Rectal smooth muscle tissue (tissue), 1 donor: Measurements from ENCODE around the gene PLD5.
"Not testable (repeated sequence)": the region's sequence is repeated elsewhere in the genome, so short reads cannot be mapped to it uniquely, and the experiment has no call there.

Experiments
- H3K27ac ChIP-seq: one replicate; pipeline ENCODE4 v1.7.0; 2013; ENCODE audit warnings: low read depth, low read length, inconsistent platforms
- H3K27me3 ChIP-seq: one replicate; pipeline ENCODE4 v1.7.0; 2013; ENCODE audit warnings: low read length; ENCODE audit not compliant: control insufficient read depth, insufficient read depth
- H3K36me3 ChIP-seq: one replicate; pipeline ENCODE4 v1.7.0; 2013; ENCODE audit warnings: low read length; ENCODE audit not compliant: control insufficient read depth, insufficient read depth
- H3K4me1 ChIP-seq: one replicate; pipeline ENCODE4 v1.7.0; 2013; ENCODE audit warnings: low read length; ENCODE audit not compliant: control insufficient read depth, insufficient read depth
- H3K4me3 ChIP-seq: one replicate; pipeline ENCODE4 v1.7.0; 2013; ENCODE audit warnings: low read length
- H3K9ac ChIP-seq: one replicate; pipeline ENCODE4 v1.7.0; 2013; ENCODE audit warnings: low read length

PLD5 gene

DNA sequence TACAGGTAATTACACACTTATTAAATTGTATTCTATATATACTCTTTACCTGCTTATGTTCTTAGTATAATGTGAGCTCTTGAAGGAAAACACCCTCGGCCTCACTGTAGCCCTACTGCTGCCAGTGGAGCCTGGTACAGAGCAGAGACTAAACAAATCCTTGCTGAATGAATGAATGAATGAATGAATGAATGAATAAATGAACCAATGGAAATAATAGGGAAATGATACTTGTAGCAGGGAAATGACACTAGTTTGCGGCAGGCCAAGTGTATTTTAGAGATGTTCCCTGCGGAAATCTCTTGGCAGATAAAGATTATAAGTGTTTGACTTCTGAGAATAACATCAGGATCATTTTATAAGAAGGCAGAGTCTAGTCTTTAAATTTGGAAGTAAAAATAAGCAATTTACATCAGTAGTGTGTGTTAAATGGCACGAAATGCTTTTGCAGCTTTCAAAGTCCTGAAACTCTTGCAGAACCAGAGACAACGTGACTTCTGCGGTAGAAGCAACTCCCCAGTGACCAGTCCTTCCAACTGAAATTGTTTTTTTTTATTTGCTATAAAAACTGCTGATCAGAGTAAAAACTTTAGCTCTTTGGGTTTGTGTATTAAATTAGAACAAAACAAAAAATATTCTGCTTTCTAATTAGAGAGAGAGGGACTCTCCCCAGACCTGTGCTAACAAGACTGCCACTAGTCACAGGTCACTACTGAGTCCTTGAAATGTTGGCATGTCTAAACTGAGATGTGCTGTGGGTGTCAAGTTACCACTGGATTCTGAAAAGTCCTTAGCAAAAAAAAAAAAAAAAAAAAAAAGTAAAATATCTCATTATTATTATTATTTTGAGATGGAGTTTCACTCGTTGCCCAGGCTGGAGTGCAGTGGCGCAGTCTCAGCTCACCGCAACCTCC lies 326.3 kb downstream of the PLD5 start:
- no peak overlapping the region for H3K27ac ChIP-seq

DNA sequence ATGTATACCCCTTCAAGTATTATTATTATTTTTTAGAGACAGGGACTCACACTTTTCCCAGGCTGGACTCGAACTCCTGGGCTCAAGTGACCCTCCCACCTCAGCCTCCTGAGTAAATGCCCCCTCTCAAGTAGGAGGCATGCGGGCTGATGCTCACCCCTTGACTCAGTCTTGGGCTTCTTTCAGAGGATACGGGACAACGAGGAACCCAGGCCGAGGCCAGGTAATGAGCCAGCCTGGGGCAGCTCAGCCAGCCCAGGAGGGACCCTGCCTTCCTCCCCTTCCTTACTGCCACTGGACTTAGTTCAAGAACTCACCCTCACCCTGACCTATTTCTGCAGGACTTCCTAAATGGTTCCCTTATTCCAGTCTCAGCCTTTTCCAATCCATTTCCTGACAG lies 327.6 kb downstream of the PLD5 start:
- Histone ChIP-seq H3K4me1 (no peaks in the 10 kb centered on the region), H3K27me3 (no peaks in the 10 kb centered on the region), H3K27ac (no peak overlapping the region), H3K36me3 (no peaks in the 10 kb centered on the region), H3K4me3 (no peak overlapping the region), H3K9ac (no peak overlapping the region)

More for the DNA sequence above, 326.3 kb downstream of the PLD5 start:
- Histone ChIP-seq H3K4me1 (no peaks in the 10 kb centered on the region), H3K27me3 (no peaks in the 10 kb centered on the region), H3K36me3 (no peaks in the 10 kb centered on the region), H3K4me3 (no peak overlapping the region), H3K9ac (no peak overlapping the region)

DNA sequence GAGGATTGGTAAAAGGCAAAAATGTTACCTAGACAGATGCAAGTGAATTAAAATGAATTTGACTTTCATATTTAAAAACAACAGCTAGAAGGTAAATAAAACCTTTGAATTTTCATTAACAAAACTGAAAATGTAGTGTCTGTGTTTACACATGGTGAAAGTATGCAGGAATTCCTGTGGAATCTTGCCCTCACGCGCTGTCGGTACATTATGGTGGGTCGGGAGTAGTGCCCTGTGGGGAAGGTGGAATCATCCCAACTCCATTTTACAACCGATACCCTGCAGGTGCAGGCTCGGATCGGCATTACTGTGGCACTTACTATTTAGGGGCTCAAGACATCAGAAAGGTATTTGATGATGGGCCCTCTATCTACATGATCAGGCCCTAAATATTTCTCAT lies 328.4 kb downstream of the PLD5 start:
- no peaks in the 10 kb centered on the region for H3K27me3 ChIP-seq
- no peaks in the 10 kb centered on the region for H3K36me3 ChIP-seq
- H3K27ac ChIP-seq, result no peak overlapping the region
- no peak overlapping the region for H3K9ac ChIP-seq
- no peaks in the 10 kb centered on the region for H3K4me1 ChIP-seq
- H3K4me3 ChIP-seq, result no peak overlapping the region

DNA sequence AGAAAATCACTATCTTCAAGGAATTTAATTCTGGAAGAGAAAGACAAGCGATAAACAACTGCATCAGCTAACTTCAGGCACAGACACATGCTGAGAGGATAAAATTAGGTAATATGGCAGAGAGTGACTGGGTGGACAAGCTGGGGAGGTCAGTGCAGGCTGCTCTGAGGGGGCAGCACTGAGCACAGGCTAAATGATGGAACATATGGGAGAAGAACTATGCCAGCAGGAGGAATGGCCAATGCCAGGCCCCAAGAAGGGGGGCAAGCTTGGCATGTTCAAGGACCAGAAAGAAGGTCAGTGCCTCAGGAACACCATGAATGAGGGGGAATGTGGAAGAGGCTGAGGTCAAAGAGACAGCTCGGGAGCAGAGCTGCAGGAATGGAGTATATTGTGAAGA lies 334.9 kb downstream of the PLD5 start:
- no peaks in the 10 kb centered on the region for H3K36me3 ChIP-seq
- no peak overlapping the region for H3K9ac ChIP-seq
- no peak overlapping the region for H3K27ac ChIP-seq
- no peaks in the 10 kb centered on the region for H3K4me1 ChIP-seq
- no peaks in the 10 kb centered on the region for H3K27me3 ChIP-seq
- H3K4me3 ChIP-seq, result no peak overlapping the region

DNA sequence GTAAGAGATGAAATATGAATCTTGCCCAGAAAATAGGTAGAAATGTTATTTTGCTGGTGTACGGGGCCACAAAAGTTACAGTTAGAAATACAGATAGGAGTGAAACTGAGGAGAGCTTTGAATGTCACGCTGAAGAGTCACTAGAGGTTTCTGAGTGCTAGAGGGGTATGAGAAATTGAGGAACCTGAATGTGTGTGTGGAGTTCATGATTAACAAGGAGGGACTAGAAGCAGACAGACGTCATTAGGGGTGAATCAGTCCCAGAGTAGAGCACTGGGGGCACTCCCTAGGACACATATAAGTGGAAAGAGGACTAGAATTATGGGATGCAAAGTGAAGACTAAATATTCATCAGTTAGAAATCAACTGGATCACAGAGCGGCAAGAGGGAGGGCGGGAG lies 336.7 kb downstream of the PLD5 start:
- H3K4me3 ChIP-seq, result no peak overlapping the region
- H3K27ac ChIP-seq, result no peak overlapping the region
- H3K4me1 ChIP-seq, result no peaks in the 10 kb centered on the region
- H3K9ac ChIP-seq, result no peak overlapping the region
- no peaks in the 10 kb centered on the region for H3K27me3 ChIP-seq
- H3K36me3 ChIP-seq, result no peaks in the 10 kb centered on the region

DNA sequence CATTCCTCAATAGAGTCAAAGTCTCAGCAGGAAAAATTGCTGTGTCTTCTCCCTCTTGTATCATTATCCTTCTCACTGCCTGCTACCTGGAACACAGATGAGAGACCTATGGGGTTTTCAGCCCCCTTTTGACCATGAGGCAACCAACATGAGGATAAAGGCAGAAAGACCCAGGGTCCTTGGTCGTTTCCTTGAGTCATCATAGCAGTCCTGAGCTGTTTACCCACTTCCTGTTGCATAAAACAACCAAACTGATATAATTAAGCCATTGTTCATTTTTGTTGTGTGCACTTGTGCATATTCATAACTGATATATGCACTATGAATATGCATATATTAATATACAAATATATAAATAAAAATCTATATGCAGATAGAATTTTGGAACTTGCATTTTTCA lies 337.3 kb downstream of the PLD5 start:
- H3K9ac ChIP-seq, result no peak overlapping the region
- no peak overlapping the region for H3K4me3 ChIP-seq
- no peaks in the 10 kb centered on the region for H3K27me3 ChIP-seq
- no peaks in the 10 kb centered on the region for H3K4me1 ChIP-seq
- H3K27ac ChIP-seq, result no peak overlapping the region
- H3K36me3 ChIP-seq, result no peaks in the 10 kb centered on the region

DNA sequence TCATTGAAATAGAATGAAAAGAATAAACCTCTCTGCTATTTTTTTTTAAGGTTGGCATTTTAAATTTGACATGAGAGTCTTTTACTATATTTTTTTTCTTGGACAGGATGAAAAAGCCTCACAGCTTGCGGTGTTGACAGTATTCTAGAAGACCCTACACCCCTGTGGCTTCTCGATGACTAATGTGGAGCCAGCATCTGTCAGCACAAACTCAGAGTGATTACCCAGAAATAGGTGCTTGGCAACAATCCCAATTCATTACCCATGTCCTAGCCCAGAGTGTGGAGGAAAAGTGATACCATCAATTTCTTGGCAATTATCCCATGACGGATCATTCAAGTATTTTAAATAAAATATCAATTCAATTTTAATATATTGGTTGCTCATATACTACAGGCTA lies 338.8 kb downstream of the PLD5 start:
- H3K4me3 ChIP-seq, result no peak overlapping the region
- no peaks in the 10 kb centered on the region for H3K4me1 ChIP-seq
- no peaks in the 10 kb centered on the region for H3K36me3 ChIP-seq
- H3K9ac ChIP-seq, result no peak overlapping the region
- H3K27ac ChIP-seq, result no peak overlapping the region
- no peaks in the 10 kb centered on the region for H3K27me3 ChIP-seq

DNA sequence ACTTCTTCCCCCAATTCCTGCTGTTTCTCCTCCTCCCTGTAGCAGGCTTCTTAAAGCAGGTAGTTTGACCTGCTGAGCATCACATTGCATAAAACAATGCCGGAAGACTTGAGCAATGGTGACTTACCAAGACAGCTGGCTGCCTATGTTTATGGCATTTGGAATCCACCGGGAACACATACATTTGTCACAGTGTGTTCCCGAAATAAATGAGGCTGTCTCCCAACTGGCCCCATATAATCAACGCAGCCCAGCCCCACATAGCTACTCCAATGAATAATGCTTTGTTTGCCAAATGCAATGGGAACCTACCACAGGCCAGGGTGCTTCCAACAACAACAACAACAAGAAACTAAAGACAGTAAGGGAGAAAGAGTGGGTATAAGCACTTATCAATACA lies 339.5 kb downstream of the PLD5 start:
- no peaks in the 10 kb centered on the region for H3K27me3 ChIP-seq
- no peak overlapping the region for H3K27ac ChIP-seq
- no peak overlapping the region for H3K9ac ChIP-seq
- H3K4me1 ChIP-seq, result no peaks in the 10 kb centered on the region
- no peaks in the 10 kb centered on the region for H3K36me3 ChIP-seq
- H3K4me3 ChIP-seq, result no peak overlapping the region

DNA sequence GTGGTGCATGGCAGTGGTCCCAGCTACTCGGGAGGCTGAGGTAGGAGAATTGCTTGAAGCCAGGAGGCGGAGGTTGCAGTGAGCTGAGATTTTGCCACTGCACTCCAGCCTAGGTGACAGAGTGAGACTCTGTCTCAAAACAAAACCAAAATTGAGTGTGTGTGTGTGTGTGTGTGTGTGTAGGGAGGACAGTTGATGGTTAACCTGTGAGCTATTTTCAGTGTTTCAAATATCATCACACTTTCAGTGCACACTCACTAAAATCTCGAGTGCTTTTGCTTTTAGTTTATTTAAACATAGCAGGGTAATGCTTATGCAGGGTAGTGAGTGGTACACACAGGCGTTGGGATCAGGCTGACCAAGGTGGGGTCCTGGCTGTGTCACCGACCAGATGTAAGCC lies 344.7 kb downstream of the PLD5 start:
- H3K27me3 ChIP-seq, H3K9ac ChIP-seq, H3K27ac ChIP-seq, H3K36me3 ChIP-seq, H3K4me3 ChIP-seq, H3K4me1 ChIP-seq: not testable (repeated sequence)

DNA sequence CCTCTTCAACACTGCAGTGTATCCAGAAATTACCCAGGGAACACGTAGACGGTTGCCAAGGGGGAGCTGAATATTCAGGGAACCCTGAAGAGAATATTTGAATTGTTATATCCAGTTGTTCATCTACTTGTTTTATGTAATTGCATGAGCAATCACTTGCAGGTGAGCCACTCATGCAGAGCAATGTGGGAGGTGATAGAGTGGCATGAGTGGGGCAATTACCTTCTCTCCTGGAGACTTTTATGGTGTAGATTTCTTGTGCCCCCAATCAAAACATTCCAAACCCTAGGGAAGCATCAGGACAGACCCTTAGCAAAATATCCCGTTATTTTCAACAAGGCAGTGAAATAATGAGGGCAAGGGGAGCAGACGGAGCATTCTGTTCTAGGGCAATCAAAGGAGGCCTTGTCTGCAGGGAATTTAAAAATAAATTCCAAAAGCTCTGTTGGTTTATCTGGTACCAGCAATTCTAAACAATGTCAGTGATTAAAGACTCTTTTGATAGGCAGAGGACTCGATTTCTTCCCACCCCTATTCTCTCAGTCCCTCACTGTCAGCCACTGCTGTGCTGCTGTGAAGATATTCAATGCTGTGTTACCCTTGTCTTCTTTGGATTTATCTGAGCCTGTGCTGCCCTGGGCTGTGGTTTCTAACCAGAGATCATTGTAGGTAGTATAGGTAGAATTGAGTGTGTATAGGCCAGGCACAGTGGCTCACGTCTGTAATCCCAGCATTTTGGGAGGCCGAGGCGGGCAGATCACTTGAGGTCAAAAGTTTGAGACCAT lies 345.4 kb downstream of the PLD5 start:
- Histone ChIP-seq H3K36me3 (no peaks in the 10 kb centered on the region), H3K27me3 (no peaks in the 10 kb centered on the region), H3K4me3 (no peak overlapping the region), H3K27ac (no peak overlapping the region), H3K4me1 (no peaks in the 10 kb centered on the region), H3K9ac (no peak overlapping the region)

DNA sequence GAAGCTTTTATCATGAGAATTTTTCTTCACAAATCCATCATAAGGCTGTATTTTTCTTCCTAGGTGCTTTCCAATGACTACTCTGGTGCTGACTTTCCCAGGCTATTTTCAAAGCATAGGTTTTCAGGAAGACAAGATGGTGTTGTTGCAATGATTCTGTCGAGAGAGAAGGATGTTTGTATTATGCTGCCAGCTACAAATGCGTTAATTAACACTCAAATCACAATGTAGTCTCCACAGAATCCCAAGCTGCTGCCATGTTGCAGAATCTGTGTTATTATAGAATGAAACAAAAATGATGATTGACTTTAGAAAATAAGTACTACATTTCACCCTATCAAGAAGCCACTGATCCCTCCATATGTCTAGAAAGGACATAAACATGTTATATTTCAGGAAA lies 346.1 kb downstream of the PLD5 start:
- H3K27me3 ChIP-seq, result no peaks in the 10 kb centered on the region
- no peak overlapping the region for H3K4me3 ChIP-seq
- no peaks in the 10 kb centered on the region for H3K36me3 ChIP-seq
- H3K27ac ChIP-seq, result no peak overlapping the region
- no peak overlapping the region for H3K9ac ChIP-seq
- H3K4me1 ChIP-seq, result no peaks in the 10 kb centered on the region

DNA sequence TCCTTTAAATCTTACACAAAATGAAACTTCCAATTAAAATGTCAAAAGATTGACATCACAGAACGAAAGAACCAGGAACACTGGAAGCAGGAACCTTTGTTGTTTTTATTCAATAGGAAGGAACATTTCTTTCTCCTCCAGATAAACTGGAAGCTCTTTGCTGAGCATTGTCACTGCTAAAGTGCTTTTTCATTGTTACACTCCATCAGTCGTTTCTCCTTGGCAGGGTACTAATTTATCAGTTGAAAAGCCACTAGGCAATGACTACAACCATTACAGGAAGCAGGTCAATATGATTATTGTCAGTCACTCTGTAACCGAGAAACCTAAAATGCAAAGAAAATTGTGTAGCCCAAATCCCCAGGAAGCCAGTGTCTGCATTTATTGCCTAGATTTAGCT lies 362.4 kb downstream of the PLD5 start:
- Histone ChIP-seq H3K4me1 (no peaks in the 10 kb centered on the region), H3K27ac (no peak overlapping the region), H3K27me3 (no peaks in the 10 kb centered on the region), H3K4me3 (no peak overlapping the region), H3K36me3 (no peaks in the 10 kb centered on the region), H3K9ac (no peak overlapping the region)
